Activated naive CD8-positive, alpha-beta T cell treated with anti-CD3 and anti-CD28 coated beads, Interleukin-2, amount 50 U/mL, for 16 hours (primary cell): ENCODE results near the gene NOLC1.

Experiments
- DNase-seq: peaks from one replicate; pipeline ENCODE4 v3.0.0-alpha.2; 2020; ENCODE audit warnings: low read depth, low spot score

NOLC1 gene

GRCh38 chr10:102202386-102202785, 50.2 kb downstream of the NOLC1 start:
- DNase-seq = no peak

- no peak for DNase-seq
Observed at GRCh38 chr10:102208311-102209035, 56.3 kb downstream of the NOLC1 start.

GRCh38 chr10:102211615-102212299, 59.6 kb downstream of the NOLC1 start:
- DNase-seq = no peak
